ENCODE results near the gene TMEM132D. TPM values are rescaled to one million over a fixed set of nuclear protein-coding genes. Genes with fewer than 3 reads are reported as not detected.
A peak's percentile ranks its signal among the peaks of the same experiment; 100 is the strongest.

The TMEM132D gene
- total RNA-seq, 2 donors from 2014 or later: 4.4 to 14.2 TPM

DNA sequence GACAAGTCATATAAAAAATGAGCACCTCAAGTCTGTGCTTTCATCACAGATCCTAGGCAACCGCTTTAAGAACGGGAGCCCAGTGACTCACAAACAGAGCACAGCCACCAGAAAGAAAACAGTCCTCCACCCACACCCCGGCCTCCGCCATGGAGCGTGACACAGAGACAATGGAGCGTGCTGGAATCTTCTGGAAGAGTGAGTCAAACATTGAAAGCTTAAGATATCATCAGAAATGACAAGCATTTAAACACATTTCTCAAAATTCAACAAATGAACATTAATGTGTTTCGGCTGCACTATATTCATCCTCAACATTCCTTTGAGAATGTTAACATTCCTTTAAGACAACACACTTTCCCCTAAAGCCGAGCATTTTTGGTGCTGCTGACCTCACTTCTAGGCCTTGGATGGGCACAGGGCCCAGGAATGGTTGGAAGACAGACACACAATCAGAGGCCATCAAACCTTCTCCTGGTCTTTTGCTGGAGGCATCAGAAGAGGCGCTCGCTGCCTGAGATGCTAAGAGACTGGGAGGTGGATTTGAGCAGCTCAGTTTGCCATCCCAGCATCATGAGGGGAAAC is 23.6 kb upstream of the TMEM132D start:
- Mint-ChIP-seq H3K4me1 (no peaks in the 10 kb centered on the region), H3K27me3 (ENCODE audit: insufficient read depth) (peaks cover 25% of the 10 kb centered on the region), H3K27ac (no peak overlapping the region), H3K4me3 (no peak overlapping the region), H3K36me3 (ENCODE audit: low read depth) (no peaks in the 10 kb centered on the region), H3K9me3 (peaks cover 3% of the 10 kb centered on the region)
- no peaks in the 10 kb centered on the region for H3K36me3 ChIP-seq (ENCODE audit: control insufficient read depth, insufficient read depth, low read length)
- H3K4me1 ChIP-seq (ENCODE audit: control insufficient read depth, insufficient read depth, low read length): no peaks in the 10 kb centered on the region
- no peak overlapping the region for H3K9ac ChIP-seq (ENCODE audit: extremely low read depth, low read length, poor library complexity, severe bottlenecking)
- WGBS, 2 experiments (ENCODE audit: insufficient coverage in 1 of 2, insufficient read length in 1 of 2): 89 to 98% methylated on average over 7 to 10 of the region's 10 CpGs
- TF ChIP-seq, protein P1, sequence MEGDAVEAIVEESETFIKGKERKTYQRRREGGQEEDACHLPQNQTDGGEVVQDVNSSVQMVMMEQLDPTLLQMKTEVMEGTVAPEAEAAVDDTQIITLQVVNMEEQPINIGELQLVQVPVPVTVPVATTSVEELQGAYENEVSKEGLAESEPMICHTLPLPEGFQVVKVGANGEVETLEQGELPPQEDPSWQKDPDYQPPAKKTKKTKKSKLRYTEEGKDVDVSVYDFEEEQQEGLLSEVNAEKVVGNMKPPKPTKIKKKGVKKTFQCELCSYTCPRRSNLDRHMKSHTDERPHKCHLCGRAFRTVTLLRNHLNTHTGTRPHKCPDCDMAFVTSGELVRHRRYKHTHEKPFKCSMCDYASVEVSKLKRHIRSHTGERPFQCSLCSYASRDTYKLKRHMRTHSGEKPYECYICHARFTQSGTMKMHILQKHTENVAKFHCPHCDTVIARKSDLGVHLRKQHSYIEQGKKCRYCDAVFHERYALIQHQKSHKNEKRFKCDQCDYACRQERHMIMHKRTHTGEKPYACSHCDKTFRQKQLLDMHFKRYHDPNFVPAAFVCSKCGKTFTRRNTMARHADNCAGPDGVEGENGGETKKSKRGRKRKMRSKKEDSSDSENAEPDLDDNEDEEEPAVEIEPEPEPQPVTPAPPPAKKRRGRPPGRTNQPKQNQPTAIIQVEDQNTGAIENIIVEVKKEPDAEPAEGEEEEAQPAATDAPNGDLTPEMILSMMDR (conservative IDR thresholded peaks at IDR 0.05): no peak
- H3K27ac ChIP-seq (ENCODE audit: low read depth, low read length): no peak overlapping the region
- H3K9me3 ChIP-seq (ENCODE audit: control insufficient read depth, low read length): no peaks in the 10 kb centered on the region
- no peak for DNase-seq
- H3K27me3 ChIP-seq (ENCODE audit: control insufficient read depth, insufficient read depth, low read length, poor library complexity, severe bottlenecking): no peaks in the 10 kb centered on the region
- no peak overlapping the region for H3K4me3 ChIP-seq (ENCODE audit: low read length)

DNA sequence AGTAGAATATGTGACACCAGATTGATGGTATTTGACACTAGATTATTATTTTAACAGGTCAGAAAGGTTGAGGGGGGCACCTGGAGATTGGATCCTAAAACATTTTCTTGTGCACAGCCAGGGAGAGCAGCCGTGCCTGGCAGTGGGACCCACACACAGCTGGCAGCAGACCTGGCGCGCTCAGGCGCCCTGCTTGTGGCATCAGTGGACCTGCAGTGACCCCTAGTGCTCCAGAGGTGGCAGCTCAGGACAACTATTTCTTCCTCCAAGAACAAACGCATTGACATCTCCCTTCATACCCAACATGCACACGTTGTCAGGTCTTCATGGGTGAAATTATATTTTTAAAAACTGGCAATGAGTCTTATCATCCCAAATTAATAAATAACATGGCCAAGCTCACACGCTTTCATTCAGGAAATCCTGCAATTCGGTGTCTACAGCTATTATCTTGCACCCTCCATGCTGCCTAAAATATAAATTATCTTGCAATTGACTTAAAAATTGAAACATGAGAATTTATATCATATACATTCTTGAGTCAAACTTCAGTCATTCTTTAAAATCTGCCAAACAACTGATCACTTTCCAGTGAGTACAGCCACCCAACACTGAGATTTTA is 7.7 kb upstream of the TMEM132D start:
- H3K4me3 ChIP-seq (ENCODE audit: low read length): no peak overlapping the region
- 0 to 11% methylated on average over 2 to 8 of the region's 8 CpGs for WGBS, 2 experiments (ENCODE audit: insufficient coverage in 1 of 2, insufficient read length in 1 of 2)
- H3K27me3 Mint-ChIP-seq (ENCODE audit: insufficient read depth): peaks cover 52% of the 10 kb centered on the region
- peaks cover 45% of the 10 kb centered on the region for H3K27me3 ChIP-seq (ENCODE audit: control insufficient read depth, insufficient read depth, low read length, poor library complexity, severe bottlenecking)
- no peak overlapping the region for H3K9ac ChIP-seq (ENCODE audit: extremely low read depth, low read length, poor library complexity, severe bottlenecking)
- DNase-seq: peak; percentile 93
- H3K36me3 Mint-ChIP-seq (ENCODE audit: low read depth): no peaks in the 10 kb centered on the region
- TF ChIP-seq, protein P1 (conservative IDR thresholded peaks at IDR 0.05): peak; percentile 95
- no peaks in the 10 kb centered on the region for H3K9me3 Mint-ChIP-seq
- no peak overlapping the region for H3K27ac Mint-ChIP-seq
- no peak overlapping the region for H3K4me3 Mint-ChIP-seq
- H3K4me1 Mint-ChIP-seq: peaks cover 8% of the 10 kb centered on the region
- H3K9me3 ChIP-seq (ENCODE audit: control insufficient read depth, low read length): no peaks in the 10 kb centered on the region
- H3K27ac ChIP-seq (ENCODE audit: low read depth, low read length): no peak overlapping the region
- no peaks in the 10 kb centered on the region for H3K36me3 ChIP-seq (ENCODE audit: control insufficient read depth, insufficient read depth, low read length)
- no peaks in the 10 kb centered on the region for H3K4me1 ChIP-seq (ENCODE audit: control insufficient read depth, insufficient read depth, low read length)

DNA sequence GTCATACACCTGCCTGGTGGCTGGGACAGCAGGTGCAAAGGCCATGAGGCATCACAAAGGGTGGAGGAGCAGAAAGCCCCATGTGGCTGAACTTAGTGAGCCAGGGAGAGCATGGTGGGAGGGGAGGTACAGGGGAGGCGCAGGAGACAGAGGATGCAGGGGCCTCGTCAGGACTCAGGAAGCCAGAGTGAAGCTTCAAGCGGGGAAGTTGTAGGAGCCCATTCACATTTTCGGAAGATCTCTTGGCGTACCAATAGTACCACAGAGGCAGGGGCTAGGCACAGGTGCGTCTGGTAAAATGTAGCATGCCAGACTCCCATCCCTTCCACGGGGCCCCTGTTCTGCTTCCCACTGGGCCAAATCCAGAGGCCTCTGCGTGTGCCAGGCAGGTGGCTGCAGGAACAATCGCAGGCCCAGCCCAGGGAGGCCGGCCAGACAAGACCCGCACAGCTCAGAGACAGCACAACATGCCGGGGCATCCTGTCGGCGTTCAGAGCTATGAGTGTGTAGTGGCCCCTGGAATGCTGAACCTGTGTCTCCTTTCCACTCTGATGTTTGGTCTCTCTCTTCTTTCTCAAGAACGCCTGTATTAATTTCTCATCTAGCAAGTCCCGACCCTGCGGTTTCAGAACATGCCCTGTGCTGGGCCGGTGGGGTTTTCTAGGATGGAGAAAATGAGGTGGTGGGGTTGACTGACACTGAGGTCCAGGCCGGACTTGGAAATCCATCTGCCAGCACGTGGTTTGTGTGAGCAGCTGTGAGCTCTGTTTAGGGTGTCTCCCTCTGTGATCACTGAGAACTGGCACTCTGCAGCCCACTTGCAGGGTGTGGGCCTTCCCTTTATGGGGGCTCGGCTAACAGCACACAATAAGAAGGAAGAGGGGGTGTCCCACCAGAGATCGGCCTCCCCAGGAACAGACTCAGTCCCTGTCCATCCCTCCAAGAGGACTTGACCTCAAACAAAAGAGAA is 5.5 kb upstream of the TMEM132D start:
- Histone ChIP-seq H3K27ac (ENCODE audit: low read depth, low read length) (no peak overlapping the region), H3K4me1 (ENCODE audit: control insufficient read depth, insufficient read depth, low read length) (no peaks in the 10 kb centered on the region), H3K36me3 (ENCODE audit: control insufficient read depth, insufficient read depth, low read length) (no peaks in the 10 kb centered on the region), H3K27me3 (ENCODE audit: control insufficient read depth, insufficient read depth, low read length, poor library complexity, severe bottlenecking) (peaks cover 67% of the 10 kb centered on the region), H3K9ac (ENCODE audit: extremely low read depth, low read length, poor library complexity, severe bottlenecking) (no peak overlapping the region), H3K4me3 (ENCODE audit: low read length) (no peak overlapping the region), H3K9me3 (ENCODE audit: control insufficient read depth, low read length) (no peaks in the 10 kb centered on the region)
- peaks cover 12% of the 10 kb centered on the region for H3K4me1 Mint-ChIP-seq
- TF ChIP-seq, protein P1 (conservative IDR thresholded peaks at IDR 0.05): no peak
- no peak overlapping the region for H3K4me3 Mint-ChIP-seq
- no peaks in the 10 kb centered on the region for H3K9me3 Mint-ChIP-seq
- H3K27ac Mint-ChIP-seq: no peak overlapping the region
- peak; percentile 40 for DNase-seq
- peaks cover 72% of the 10 kb centered on the region for H3K27me3 Mint-ChIP-seq (ENCODE audit: insufficient read depth)
- H3K36me3 Mint-ChIP-seq (ENCODE audit: low read depth): no peaks in the 10 kb centered on the region
- 87 to 95% methylated on average over 9 to 22 of the region's 22 CpGs for WGBS, 2 experiments (ENCODE audit: insufficient coverage in 1 of 2, insufficient read length in 1 of 2)
